PC-9 (cell line): ENCODE results near the gene THUMPD3.

Experiments
- CTCF ChIP-seq: fragments of 200-600 bp; sonication (generic); conservative IDR thresholded peaks from 2 replicates; pipeline ENCODE4 v1.6.1; 2017; ENCODE audit warnings: mixed run types, antibody characterized with exemption, mild to moderate bottlenecking, moderate library complexity
- EZH2 ChIP-seq: fragments of 200-600 bp; sonication (generic); IDR thresholded peaks from 2 replicates; pipeline ENCODE4 v1.8.0; 2017; ENCODE audit warnings: antibody characterized with exemption, low read depth

DNA sequence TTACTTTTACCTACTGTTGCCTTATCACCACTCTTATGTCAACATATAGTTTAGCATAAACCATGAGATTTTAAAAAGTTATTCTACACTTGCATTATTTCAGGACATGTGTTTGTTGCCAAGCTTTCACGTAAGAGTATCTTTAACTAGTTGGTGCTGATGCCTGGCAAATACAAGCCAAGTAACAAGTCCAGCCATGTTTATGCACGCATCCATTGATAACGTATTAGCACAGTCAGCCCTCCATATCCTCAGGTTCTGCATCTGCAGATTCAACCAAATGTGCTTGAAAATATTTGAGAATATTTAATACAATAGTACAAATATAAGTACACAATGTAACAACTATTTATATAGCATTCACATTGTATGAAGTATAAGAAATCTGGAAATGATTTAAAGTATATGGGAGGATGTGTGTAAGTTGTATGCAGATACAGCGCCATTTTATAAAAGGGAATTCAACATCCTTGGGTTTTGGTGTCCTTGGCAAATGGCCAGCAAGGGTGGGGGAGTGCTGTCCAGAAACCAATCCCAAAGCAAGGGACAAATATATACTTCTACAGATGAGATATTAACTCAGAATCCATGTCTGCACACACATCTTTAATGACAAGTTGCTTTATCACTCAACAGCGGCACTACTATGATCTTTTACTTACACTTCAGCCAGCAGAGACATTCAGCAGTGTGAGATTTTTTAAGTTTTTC is 25.9 kb downstream of the THUMPD3 start:
- no peak for TF ChIP-seq CTCF
- TF ChIP-seq EZH2 = no peak
